Islet of Langerhans (tissue), 1 donor: ENCODE results near the gene PDZD2.
"Not testable (repeated sequence)": the region's sequence is repeated elsewhere in the genome, so short reads cannot be mapped to it uniquely, and the experiment has no call there.

ENCODE experiments used
- FAIRE-seq: peaks from one replicate; lab custom pipeline; 2011; peaks lifted over from hg19 to GRCh38; lab: Jason Lieb, UNC

The PDZD2 gene

GRCh38 chr5:31733371-31733770 lies 94.4 kb downstream of the PDZD2 start:
- no peak for FAIRE-seq

GRCh38 chr5:31736127-31736526 lies 97.2 kb downstream of the PDZD2 start:
- FAIRE-seq = no peak

DNA sequence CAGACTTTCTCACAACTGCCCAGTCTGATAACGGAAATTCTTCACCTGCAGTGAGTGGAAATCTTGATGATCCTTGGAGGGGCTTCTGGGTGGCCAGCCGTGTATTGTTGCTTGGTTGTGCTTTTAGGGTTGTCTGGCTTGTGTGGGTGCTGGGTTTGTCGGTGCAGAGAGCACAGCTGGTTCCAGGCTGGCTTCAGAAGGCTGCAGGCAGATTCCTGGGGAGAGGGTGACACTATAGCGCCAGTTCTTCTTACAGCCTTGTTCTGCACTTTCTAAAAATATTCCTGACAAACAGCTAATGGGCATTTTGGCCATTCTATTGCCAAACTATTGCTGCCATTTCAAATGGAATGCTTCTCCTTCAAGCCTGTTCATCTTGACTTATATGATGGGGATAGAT lies 99.3 kb downstream of the PDZD2 start:
- FAIRE-seq = no peak

DNA sequence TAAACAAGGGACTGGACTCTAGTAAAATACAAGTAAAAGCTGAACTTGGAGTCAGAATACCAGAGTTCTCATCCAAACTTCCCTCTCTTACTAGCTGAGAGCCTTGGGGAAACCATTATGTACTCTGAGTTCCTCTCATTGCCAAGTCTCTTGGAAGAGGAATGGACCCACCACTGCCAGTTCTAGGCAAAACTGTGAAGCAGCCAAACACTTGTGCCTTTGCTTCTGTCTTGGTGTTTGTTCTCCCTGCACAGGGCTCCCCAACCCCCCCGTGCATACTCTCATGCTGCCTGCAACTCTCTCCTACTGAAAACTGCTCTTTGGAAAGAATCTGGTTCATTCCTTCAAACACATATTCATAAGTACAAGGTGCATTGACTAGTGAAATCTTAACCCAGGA lies 102.6 kb downstream of the PDZD2 start:
- no peak for FAIRE-seq

- FAIRE-seq = no peak
Observed at GRCh38 chr5:31743678-31744077, 104.7 kb downstream of the PDZD2 start.

GRCh38 chr5:31748458-31749172 lies 109.7 kb downstream of the PDZD2 start:
- FAIRE-seq = no peak

DNA sequence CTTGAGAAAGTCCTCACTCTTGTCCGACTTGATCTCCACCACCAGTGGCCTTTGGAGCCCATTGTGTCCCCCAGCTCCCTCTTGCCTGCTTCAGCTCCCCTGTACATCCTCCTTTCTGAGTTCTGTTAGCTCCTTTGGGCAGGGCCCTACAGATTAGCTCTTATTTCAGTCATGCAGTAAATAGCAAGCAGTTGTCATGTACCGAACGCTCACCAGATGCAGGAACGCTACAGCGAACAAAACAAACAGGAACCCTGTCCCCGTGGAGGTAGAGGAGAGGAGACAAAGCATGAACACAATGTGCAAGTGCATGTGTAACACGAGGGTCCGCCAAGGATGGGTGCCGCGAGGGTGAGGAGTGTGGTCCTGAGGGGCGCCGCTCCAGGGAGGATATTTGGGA lies 111.3 kb downstream of the PDZD2 start:
- FAIRE-seq = no peak

GRCh38 chr5:31751610-31752009 lies 112.7 kb downstream of the PDZD2 start:
- FAIRE-seq = no peak

GRCh38 chr5:31753700-31754357 lies 114.9 kb downstream of the PDZD2 start:
- no peak for FAIRE-seq

DNA sequence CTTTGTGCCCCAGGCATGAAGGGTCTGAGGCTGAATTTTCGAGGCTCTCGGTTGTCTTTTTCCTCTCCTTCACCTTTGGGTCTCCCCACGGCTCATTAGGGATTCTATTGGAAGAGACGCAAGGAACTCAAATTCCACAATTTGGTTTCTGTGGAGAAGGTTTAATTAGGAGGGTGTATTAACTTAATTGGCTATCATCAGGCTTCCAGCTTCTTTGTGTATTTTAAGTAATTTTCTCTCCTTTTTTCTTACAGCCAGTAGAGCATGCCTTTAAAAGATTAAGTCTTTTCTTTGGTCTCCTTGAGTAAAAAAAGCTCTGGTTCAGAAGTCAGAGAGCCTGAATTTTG lies 115.4 kb downstream of the PDZD2 start:
- FAIRE-seq = no peak

- peak; percentile 70 for FAIRE-seq
Observed at GRCh38 chr5:31754741-31755675, 116.1 kb downstream of the PDZD2 start.

DNA sequence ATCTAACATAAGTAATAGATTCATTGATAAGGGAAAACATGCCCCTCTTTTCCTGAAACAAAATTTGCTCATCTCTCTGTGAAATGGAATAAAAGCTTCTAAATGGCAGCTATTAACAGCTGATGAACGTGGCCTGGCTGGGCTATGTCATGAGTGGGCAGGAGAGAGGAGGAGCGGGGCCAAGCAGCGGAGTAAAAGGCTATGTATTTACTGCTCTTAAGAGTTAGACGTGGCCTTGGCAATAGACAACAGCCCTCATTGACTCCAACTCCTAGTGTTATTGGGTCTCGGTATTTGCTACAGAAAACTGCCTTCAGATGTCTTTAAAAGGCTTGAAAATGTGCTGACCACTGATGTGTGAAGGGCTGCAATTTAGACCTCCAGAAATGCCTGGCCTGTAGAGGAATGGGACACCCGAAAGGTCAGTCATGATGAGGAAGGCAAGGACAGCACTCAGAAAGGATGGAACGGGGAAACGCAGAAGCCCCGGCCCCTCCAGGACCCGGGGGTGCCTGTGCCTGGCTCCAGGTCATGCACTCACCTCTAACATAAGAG lies 116.8 kb downstream of the PDZD2 start:
- FAIRE-seq = no peak

DNA sequence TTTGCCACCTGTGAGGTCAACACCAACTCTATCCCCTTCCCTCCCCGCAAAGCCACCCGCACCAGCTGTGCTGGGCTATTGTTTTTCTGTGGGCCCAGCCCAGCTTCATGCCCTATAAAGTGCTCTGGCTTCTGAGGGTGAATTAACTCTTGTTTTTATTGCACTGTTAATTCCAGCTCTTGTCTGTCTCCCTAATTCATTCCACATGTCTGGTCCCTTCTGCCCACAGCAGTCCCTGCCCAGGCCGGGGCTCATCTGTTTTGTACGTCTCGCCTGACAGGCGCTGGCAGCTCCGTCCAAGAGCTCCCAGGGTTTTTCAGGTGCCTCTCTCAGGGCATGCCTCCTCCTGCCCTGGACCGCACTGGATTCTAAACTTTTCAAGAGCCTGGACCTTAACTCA lies 118.9 kb downstream of the PDZD2 start:
- no peak for FAIRE-seq

DNA sequence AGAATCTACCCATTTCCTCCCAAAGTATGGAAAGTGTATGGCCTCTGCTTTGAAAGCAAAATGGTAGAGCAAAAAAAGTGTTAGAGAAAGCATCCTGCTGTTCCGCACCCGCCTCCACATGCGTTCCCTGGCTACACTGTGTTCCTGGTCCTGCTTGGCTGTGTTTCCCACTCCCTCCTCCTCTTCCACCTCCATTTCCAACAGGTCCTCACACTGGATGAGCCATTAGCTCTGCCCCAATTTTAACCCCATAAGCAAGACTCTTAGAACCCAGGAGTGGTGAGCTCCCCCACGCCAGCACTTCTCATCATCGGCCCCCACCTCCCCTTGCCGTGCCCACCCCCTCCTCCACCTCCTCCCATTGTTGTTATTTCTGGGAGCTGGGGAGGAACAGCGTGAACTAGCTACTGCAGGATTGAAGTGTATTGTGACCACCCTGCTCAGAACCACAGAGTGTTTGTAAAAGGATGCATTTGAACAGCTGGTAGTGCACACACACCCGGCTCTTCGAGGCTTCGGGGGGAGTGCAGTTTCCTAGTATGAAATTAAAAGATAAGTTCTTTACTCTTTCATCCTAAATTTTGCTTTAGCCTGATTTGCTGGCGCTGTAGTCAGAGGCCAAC lies 120.0 kb downstream of the PDZD2 start:
- no peak for FAIRE-seq

GRCh38 chr5:31759925-31760324 lies 121.0 kb downstream of the PDZD2 start:
- FAIRE-seq = peak; percentile 41

GRCh38 chr5:31761877-31762276 lies 122.9 kb downstream of the PDZD2 start:
- no peak for FAIRE-seq

- no peak for FAIRE-seq
Observed at GRCh38 chr5:31763424-31763823, 124.5 kb downstream of the PDZD2 start.

- not testable (repeated sequence) for FAIRE-seq
Observed at GRCh38 chr5:31764687-31765086, 125.8 kb downstream of the PDZD2 start.

- FAIRE-seq = no peak
Observed at GRCh38 chr5:31767335-31768031, 128.6 kb downstream of the PDZD2 start.

- no peak for FAIRE-seq
Observed at GRCh38 chr5:31768046-31768445, 129.1 kb downstream of the PDZD2 start.

GRCh38 chr5:31768784-31769183 lies 129.9 kb downstream of the PDZD2 start:
- FAIRE-seq = no peak

GRCh38 chr5:31769530-31769929 lies 130.6 kb downstream of the PDZD2 start:
- FAIRE-seq = no peak
